Cardiac ventricle fibroblast (primary cell): Measurements from ENCODE around the gene MMP10. TPM values are rescaled to one million over a fixed set of nuclear protein-coding genes. Genes with fewer than 3 reads are reported as not detected.

Experiments used
- total RNA-seq: library from RNA; depleted of rRNA; stranded (reverse); fragments of >200 nt; gene quantifications from 2 replicates; pipeline ENCODE4 v1.2.3, GENCODE V29; 2015

The MMP10 gene
- total RNA-seq = 0.19 TPM in 1 of 2 replicates, not detected in the other

GRCh38 chr11:102780491-102780918 is at the start of gene MMP10:
Gene MMP10 (minus strand): TSS chr11:102780628. CDS start chr11:102780591, 37 bp downstream.

GRCh38 chr11:102798012-102798746 is 17.8 kb upstream of the MMP10 start, which contains the start of gene MMP1:
Gene MMP1 (minus strand): TSS chr11:102798160. CDS start chr11:102798092, 68 bp downstream.

GRCh38 chr11:102724904-102725500 is 55.4 kb downstream of the MMP10 start, which contains the start of gene MMP8:
Gene MMP8 (minus strand): TSS chr11:102724954. CDS start chr11:102724855, 99 bp downstream.

Other genes with a start within 250 kb of the MMP10 start
- gene MMP7, start 249.9 kb downstream of the MMP10 start, total RNA-seq = not detected in 2 replicates
- gene MMP20, start 155.3 kb downstream of the MMP10 start, total RNA-seq = not detected in 2 replicates
- not detected in 2 replicates for gene MMP27, start 74.9 kb downstream of the MMP10 start, total RNA-seq
- gene MMP8, start 55.7 kb downstream of the MMP10 start, total RNA-seq = not detected in 2 replicates
- 14.8 and 15.3 TPM in 2 replicates for gene MMP1, start 17.5 kb upstream of the MMP10 start, total RNA-seq
- gene MMP3, start 63.0 kb upstream of the MMP10 start, total RNA-seq = not detected in 2 replicates
- gene MMP12, start 94.4 kb upstream of the MMP10 start, total RNA-seq = not detected in 2 replicates
- not detected in 2 replicates for gene MMP13, start 175.1 kb upstream of the MMP10 start, total RNA-seq